Upper lobe of left lung (tissue), 4 donors: Measurements from ENCODE around the gene THNSL1.

Experiments
- CTCF ChIP-seq, 6 experiments: fragments of 450-650 bp in 4 of 6; fragments of 200-600 bp in 2 of 6; sonication (generic) in 2 of 6; IDR thresholded peaks; one replicate each; pipeline ENCODE4 v1.5.1; 2016 to 2019; ENCODE audit warnings: antibody characterized with exemption in 6 of 6
- EP300 ChIP-seq, 4 donors: sonication (generic); formaldehyde crosslinking; IDR thresholded peaks; one replicate each; pipeline ENCODE4 v1.5.1; 2017; ENCODE audit warnings: antibody characterized with exemption in 4 of 4, control low read depth in 2 of 4
- POLR2A ChIP-seq, 4 donors: fragments of 450-650 bp; IDR thresholded peaks; one replicate each; pipeline ENCODE4 v1.5.1; 2016 to 2017; ENCODE audit warnings: antibody characterized with exemption in 4 of 4, mild to moderate bottlenecking in 2 of 4
- POLR2AphosphoS5 ChIP-seq, 2 donors: sonication (generic); formaldehyde crosslinking; IDR thresholded peaks; one replicate each; pipeline ENCODE4 v1.5.1; 2017; ENCODE audit warnings: antibody characterized with exemption in 2 of 2

- TF ChIP-seq CTCF (IDR thresholded peaks at IDR 0.05) (no peak), POLR2AphosphoS5 (IDR thresholded peaks at IDR 0.05) (no peak), POLR2A (IDR thresholded peaks at IDR 0.05) (no peak), EP300 (IDR thresholded peaks at IDR 0.05) (no peak)
These were observed 13.1 kb downstream of the THNSL1 start for GRCh38 chr10:25029519-25029918.
